LNCAP (cell line): ENCODE measurements around the gene LMNA.

Experiments used
- TF ChIP-seq, protein P1 (sequence below): fragments of 450-650 bp; IDR thresholded peaks from 2 replicates; pipeline ENCODE4 v1.5.1; 2017; ENCODE audit warnings: mild to moderate bottlenecking

The LMNA gene

DNA sequence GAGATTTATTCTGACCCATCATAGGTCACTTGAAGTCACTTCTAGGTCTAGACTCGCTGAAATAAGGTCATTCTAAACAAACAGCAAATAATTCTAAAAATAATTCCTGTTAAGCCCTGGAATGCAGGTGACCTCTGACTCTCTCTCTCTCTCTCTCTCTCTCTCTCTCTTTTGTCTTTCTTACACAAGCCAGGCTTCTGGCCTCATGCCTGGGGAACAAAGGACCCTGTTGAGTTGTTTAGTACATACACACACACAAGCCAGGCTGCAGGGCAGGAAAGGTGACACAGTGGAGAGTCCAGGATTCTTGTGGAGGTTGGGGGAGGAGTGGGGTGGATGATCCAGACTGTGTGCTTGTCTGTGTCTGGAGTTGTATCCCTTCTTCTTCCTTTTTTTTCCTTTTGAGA lies 28.3 kb upstream of the LMNA start:
- TF ChIP-seq, protein P1, sequence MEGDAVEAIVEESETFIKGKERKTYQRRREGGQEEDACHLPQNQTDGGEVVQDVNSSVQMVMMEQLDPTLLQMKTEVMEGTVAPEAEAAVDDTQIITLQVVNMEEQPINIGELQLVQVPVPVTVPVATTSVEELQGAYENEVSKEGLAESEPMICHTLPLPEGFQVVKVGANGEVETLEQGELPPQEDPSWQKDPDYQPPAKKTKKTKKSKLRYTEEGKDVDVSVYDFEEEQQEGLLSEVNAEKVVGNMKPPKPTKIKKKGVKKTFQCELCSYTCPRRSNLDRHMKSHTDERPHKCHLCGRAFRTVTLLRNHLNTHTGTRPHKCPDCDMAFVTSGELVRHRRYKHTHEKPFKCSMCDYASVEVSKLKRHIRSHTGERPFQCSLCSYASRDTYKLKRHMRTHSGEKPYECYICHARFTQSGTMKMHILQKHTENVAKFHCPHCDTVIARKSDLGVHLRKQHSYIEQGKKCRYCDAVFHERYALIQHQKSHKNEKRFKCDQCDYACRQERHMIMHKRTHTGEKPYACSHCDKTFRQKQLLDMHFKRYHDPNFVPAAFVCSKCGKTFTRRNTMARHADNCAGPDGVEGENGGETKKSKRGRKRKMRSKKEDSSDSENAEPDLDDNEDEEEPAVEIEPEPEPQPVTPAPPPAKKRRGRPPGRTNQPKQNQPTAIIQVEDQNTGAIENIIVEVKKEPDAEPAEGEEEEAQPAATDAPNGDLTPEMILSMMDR: no peak

DNA sequence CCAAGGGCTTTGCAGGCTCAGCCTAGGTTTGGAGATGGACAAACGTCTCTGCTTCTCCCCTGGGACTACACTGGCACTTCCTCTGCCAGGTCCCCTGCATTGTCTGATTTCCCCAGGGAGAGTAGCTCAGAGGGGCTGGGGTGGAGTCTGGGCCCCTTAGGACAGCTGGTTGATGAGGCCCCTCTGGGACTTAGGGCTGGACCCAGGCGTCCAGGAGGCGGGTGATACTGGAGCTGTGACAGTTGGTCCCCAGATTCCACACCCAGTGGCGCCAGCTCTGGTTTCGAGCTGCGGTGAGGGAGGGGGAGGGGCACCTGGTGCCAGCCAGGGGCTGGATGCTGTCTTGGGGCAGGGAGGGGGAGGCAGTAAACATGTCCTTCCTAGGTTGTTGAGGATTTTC lies 24.8 kb upstream of the LMNA start:
- TF ChIP-seq, protein P1: no peak

DNA sequence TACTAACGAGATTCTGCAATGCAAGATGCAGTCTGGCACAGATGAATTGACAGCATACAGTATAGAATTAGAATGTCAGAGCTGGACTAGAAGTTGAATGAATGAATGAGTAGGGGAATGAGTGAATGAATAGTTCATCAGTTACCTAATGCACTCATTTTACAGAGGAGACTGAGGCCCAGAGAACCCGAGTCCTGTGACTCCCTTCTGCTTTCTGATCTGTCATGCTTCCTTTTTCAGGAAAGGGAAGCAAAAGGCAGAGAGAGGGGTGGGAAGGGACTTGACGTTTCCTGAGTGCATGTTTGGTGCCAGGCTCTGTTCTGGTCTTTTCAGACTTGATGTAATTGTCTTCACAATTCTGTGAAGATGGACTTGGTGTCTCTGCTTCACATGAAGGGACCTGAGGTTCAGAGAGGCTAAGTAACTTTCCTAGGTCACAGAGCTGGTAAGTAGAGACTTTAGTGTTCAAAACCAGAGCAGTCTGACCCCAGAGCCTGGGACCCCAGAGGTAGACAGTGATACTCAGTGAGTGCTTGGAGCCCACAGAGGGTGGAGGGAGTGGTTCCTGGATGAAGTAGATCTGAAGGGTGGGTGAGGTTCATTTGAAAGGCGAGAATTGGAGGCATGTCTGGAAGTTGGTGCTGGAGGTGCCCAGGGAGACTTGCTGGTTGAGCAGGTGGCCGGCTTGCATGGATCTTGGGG lies 24.2 kb upstream of the LMNA start:
- TF ChIP-seq, protein P1: no peak; the same call in 1 of the 2 replicates

DNA sequence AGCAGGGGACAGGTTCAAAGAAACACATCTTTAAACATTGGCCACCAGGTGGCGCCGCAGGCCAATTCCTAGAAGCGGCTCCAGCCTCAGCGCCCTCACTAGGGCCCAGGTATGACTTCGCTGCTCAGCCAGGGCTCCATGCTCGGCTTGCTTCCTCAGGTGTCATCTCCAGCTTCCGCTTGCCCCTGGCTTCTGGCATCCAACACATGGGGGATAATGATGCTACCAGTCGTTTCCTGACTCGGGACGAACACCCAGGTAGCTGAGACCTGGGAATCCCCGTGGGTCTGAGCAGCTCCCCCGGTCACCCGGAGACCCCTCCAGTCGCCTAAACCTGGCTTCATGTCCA lies 23.7 kb upstream of the LMNA start:
- TF ChIP-seq, protein P1: peak; percentile 81; the same call in 1 of the 2 replicates

DNA sequence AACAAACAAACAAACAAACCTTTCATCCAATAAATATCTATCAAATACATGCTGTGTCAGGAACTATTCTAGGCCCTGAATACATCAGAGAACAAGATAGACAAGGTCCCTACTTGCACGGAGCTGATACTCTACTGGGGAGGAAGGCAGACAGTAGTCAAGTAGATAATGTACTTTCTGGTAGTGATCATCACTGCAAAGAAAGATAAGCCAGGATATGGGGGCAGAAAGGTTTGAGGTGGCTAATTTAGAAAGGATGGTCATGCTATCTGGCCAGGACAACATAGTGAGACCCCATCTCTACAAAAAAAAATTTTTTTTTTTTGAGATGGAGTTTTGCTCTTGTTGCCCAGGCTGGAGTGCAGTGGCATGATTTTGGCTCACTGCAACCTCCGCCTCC lies 22.9 kb upstream of the LMNA start:
- TF ChIP-seq, protein P1: no peak

DNA sequence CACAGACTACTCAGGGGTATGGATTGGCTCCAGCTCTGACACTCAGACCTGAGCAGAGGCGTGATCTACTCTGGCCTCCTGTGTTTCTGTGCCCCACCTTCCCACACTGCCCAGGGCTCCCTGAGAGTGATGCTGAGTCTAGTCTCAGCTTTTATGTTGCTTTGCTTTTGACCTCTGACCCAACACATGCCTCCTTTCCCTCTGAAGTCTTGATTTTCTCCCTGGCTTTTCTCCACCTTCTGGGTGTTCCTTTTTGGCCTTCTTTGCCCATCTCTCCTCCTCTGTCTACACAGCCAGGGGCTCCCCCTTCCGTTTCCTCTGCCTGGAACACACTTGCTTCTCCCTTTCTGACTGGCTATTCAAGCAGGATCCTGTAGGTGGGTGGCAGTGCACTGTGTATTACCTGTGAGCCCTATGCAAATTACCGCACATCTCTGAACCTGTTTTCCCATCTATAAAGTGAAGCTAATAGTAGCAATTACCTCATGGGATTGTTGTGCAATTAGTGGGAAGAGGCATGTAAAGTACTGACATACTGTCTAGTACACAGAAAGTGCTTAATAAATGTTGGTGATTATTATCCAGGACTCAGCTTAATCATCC lies 18.5 kb upstream of the LMNA start:
- TF ChIP-seq, protein P1: no peak

DNA sequence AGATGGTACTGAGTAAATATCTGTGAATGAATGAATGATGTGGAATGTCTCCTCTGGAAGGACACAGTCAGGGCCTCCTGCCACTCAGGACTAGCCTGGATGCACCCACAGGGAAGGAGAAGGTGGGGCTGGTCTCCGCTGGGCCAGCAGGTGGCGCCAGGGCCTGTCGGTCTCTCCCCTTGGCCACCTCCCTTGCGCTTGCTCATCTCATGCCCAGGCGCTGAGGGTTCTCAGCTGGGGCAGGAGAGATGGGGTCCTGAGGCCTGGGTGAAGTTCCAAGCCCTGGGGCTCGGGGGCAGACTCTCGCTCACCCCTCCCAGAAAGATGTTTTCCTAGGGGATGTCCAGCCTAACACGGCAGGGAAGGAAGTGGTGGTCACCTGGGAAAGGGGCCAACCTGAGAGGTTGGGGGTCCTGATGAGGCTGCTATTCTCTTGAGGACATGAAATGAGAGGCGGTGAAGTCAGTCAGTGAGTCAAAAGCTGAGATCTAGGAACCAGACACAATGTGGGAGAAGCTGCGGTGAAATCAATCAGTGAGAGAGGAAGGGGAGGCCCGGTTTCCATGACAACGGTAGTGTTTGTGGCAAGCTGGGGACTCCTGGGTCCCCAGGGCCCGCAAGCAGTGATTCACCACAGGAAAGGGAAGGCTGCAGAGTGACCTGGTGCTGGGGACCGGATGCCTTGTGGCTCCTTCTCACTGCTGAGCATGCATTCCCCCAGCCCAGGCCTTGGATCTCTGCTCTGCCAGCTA lies 17.7 kb upstream of the LMNA start:
- TF ChIP-seq, protein P1: peak; percentile 98
